ENCODE results near the gene AIG1. TPM values are rescaled to one million over a fixed set of nuclear protein-coding genes. Genes with fewer than 3 reads are reported as not detected.

AIG1 gene
- total and polyA plus RNA-seq, 2 experiments from 2014 or later = 92.8 to 102 TPM

DNA sequence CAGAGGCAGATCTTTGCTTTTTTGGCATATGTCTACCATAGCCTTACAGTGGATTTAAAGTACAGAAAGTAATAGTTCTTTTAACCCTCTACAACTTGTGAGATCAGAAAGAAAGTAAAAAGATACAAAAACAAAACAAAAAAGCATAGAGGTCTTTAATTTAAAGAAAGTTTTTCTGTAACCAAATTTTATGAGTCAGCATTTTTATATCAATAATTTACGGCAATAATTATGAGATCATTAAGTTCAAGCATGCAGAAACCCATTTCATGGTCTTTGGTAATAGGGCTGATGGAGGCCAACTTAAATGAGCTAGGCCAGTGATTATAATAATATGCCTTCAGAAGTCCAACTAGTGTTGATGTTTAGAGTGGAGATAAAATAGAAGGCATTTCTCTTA is 145.9 kb downstream of the AIG1 start:
- Histone ChIP-seq H3K9me3 (ENCODE audit: low read depth) (no peaks in the 10 kb centered on the region), H3K4me2 (no peak overlapping the region), H3K36me3 (replicated peaks; ENCODE audit: insufficient read depth, low read depth) (no peaks in the 10 kb centered on the region), H3K4me3 (no peak overlapping the region), H3K4me1 (ENCODE audit: insufficient read depth) (no peaks in the 10 kb centered on the region), H3K9me2 (replicated peaks; ENCODE audit: insufficient read depth) (no peaks in the 10 kb centered on the region), H4K20me1 (ENCODE audit: insufficient read depth, poor library complexity, severe bottlenecking) (no peaks in the 10 kb centered on the region), H2AFZ (no peak overlapping the region), H3K27ac (no peak overlapping the region), H3K79me2 (no peaks in the 10 kb centered on the region), H3K27me3 (no peaks in the 10 kb centered on the region)
- 93% methylated on average over 1 of the region's 1 CpG for WGBS (ENCODE audit: low lambda C conversion rate, missing lambda C conversion rate)
- no peak for DNase-seq (ENCODE audit: low spot score)
- no peak for TF ChIP-seq EZH2phosphoT487 (IDR thresholded peaks at IDR 0.05; ENCODE audit: low read depth, severe bottlenecking, unreplicated experiment)
- TF ChIP-seq EZH2 (IDR thresholded peaks at IDR 0.05; ENCODE audit: borderline replicate concordance) = no peak

DNA sequence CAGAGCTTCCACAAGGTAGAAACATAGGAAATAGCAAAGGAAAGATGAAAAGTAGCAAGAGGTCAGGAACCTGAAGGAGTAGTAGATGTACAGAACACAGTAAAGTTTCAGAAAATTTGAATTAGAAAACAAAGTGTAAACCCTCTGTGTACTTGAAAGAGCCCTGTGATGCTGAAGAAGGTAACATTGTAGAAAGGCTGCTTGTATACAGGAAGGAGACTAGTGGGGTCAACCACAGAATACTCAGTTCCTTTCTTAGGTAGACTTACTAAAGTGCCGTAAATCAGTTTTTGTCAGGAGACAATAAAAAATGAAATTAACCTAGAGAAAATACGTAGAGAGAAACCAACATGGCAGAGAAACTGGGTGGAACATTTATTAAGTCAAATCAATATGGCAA is 149.7 kb downstream of the AIG1 start:
- Histone ChIP-seq H3K79me2 (no peaks in the 10 kb centered on the region), H3K27ac (no peak overlapping the region), H2AFZ (no peak overlapping the region), H3K9me2 (replicated peaks; ENCODE audit: insufficient read depth) (no peaks in the 10 kb centered on the region), H3K4me1 (ENCODE audit: insufficient read depth) (no peaks in the 10 kb centered on the region), H4K20me1 (ENCODE audit: insufficient read depth, poor library complexity, severe bottlenecking) (no peaks in the 10 kb centered on the region), H3K4me3 (no peak overlapping the region), H3K9me3 (ENCODE audit: low read depth) (no peaks in the 10 kb centered on the region), H3K36me3 (replicated peaks; ENCODE audit: insufficient read depth, low read depth) (no peaks in the 10 kb centered on the region), H3K4me2 (no peak overlapping the region), H3K27me3 (no peaks in the 10 kb centered on the region)
- DNase-seq (ENCODE audit: low spot score) = no peak
- 99% methylated on average over 2 of the region's 2 CpGs for WGBS (ENCODE audit: low lambda C conversion rate, missing lambda C conversion rate)
- TF ChIP-seq EZH2 (IDR thresholded peaks at IDR 0.05; ENCODE audit: borderline replicate concordance) = no peak
- no peak for TF ChIP-seq EZH2phosphoT487 (IDR thresholded peaks at IDR 0.05; ENCODE audit: low read depth, severe bottlenecking, unreplicated experiment)
- no peak for TF ChIP-seq CTCF (IDR thresholded peaks at IDR 0.05; ENCODE audit: poor library complexity)

- Histone ChIP-seq H3K9me2 (replicated peaks; ENCODE audit: insufficient read depth) (no peaks in the 10 kb centered on the region), H3K4me2 (no peak overlapping the region), H3K36me3 (replicated peaks; ENCODE audit: insufficient read depth, low read depth) (no peaks in the 10 kb centered on the region), H3K27me3 (no peaks in the 10 kb centered on the region), H3K9me3 (ENCODE audit: low read depth) (no peaks in the 10 kb centered on the region), H2AFZ (no peak overlapping the region), H4K20me1 (ENCODE audit: insufficient read depth, poor library complexity, severe bottlenecking) (no peaks in the 10 kb centered on the region), H3K4me3 (no peak overlapping the region), H3K4me1 (ENCODE audit: insufficient read depth) (no peaks in the 10 kb centered on the region), H3K27ac (no peak overlapping the region), H3K79me2 (no peaks in the 10 kb centered on the region)
- no peak for TF ChIP-seq EZH2phosphoT487 (IDR thresholded peaks at IDR 0.05; ENCODE audit: low read depth, severe bottlenecking, unreplicated experiment)
- TF ChIP-seq CTCF (IDR thresholded peaks at IDR 0.05; ENCODE audit: poor library complexity) = no peak
- TF ChIP-seq EZH2 (IDR thresholded peaks at IDR 0.05; ENCODE audit: borderline replicate concordance) = no peak
- 56% methylated on average over 3 of the region's 3 CpGs for WGBS (ENCODE audit: low lambda C conversion rate, missing lambda C conversion rate)
- no peak for DNase-seq (ENCODE audit: low spot score)
These were observed 153.2 kb downstream of the AIG1 start for GRCh38 chr6:143213859-143214376.

DNA sequence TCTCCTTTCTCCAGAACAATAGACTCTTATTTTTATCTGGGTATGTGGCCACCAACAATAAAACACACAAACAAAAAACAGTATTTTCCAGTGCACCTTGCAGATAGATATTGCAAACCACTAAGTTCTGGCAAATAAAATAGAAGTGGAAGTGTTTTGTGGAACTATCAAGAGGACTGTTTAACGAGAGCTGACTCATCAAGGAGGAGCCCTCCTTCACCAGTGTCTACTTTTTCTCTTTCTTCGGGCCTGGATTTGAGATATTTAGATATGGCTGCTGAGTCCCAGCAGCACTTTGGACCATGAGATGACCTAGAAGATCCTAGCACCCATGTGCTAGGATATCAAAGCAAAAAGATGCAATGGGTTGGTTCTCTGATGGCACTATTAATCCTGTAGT is 154.7 kb downstream of the AIG1 start:
- H4K20me1 ChIP-seq (ENCODE audit: insufficient read depth, poor library complexity, severe bottlenecking) = no peaks in the 10 kb centered on the region
- 66% methylated on average over 2 of the region's 2 CpGs for WGBS (ENCODE audit: low lambda C conversion rate, missing lambda C conversion rate)
- TF ChIP-seq EZH2 (IDR thresholded peaks at IDR 0.05; ENCODE audit: borderline replicate concordance) (no peak), EZH2phosphoT487 (IDR thresholded peaks at IDR 0.05; ENCODE audit: low read depth, severe bottlenecking, unreplicated experiment) (no peak), CTCF (IDR thresholded peaks at IDR 0.05; ENCODE audit: poor library complexity) (no peak)

More for the DNA sequence above, 154.7 kb downstream of the AIG1 start:
- H2AFZ ChIP-seq = no peak overlapping the region
- no peak for DNase-seq (ENCODE audit: low spot score)
- H3K4me1 ChIP-seq (ENCODE audit: insufficient read depth) = no peaks in the 10 kb centered on the region
- H3K27ac ChIP-seq = no peak overlapping the region
- H3K4me3 ChIP-seq = no peak overlapping the region
- H3K9me2 ChIP-seq (replicated peaks; ENCODE audit: insufficient read depth) = no peaks in the 10 kb centered on the region
- no peaks in the 10 kb centered on the region for H3K9me3 ChIP-seq (ENCODE audit: low read depth)
- H3K79me2 ChIP-seq = no peaks in the 10 kb centered on the region
- H3K4me2 ChIP-seq = no peak overlapping the region
- no peaks in the 10 kb centered on the region for H3K36me3 ChIP-seq (replicated peaks; ENCODE audit: insufficient read depth, low read depth)
- H3K27me3 ChIP-seq = no peaks in the 10 kb centered on the region

All from hepatocyte (in vitro differentiated cells).